LNCaP clone FGC (cell line): ENCODE data around the gene SORCS2.

Experiments
- DNase-seq: peaks from one replicate; pipeline ENCODE4 v3.0.0-alpha.2; 2011; ENCODE audit warnings: low read depth
- H3K4me3 ChIP-seq: 2 replicates; pipeline ENCODE4 v1.5.1; 2011; ENCODE audit warnings: mild to moderate bottlenecking, low read depth, low read length, control low read depth
- CTCF ChIP-seq: IDR thresholded peaks from 2 replicates; pipeline ENCODE4 v1.5.1; 2012; ENCODE audit warnings: mild to moderate bottlenecking; ENCODE audit not compliant: control insufficient read depth, insufficient read depth; ENCODE audit errors: extremely low read depth

The SORCS2 gene

DNA sequence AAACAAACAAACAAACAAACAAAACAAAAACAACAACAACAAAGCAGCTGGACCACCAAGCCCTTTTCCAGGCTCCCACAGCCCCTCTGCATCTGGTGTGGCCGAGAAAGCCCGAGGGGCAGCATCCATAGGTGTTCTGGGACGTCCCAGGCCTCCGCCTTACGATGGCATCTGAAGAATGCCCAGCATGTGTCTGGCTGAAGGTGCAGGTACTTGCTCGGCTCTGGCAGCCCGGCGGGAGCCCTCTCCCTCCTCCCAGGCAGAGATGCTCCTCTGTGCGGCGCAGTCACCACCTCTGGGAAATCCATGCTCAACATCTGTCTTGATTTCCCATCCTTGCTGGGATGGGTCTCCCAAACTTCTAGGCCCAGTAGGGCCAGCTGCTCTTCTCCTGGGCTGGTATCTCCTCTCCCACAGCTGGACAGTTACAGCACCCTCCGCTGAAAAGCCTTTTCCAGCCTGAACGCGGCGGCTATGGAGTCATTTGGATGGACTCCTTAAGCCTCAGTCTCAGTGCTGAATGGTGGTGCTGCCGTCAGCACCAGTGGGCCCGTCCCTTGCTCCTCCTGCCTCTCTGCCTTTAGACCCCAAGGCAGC is 238.1 kb downstream of the SORCS2 start:
- TF ChIP-seq CTCF = no peak
- no peak for DNase-seq
- H3K4me3 ChIP-seq = no peak overlapping the region

DNA sequence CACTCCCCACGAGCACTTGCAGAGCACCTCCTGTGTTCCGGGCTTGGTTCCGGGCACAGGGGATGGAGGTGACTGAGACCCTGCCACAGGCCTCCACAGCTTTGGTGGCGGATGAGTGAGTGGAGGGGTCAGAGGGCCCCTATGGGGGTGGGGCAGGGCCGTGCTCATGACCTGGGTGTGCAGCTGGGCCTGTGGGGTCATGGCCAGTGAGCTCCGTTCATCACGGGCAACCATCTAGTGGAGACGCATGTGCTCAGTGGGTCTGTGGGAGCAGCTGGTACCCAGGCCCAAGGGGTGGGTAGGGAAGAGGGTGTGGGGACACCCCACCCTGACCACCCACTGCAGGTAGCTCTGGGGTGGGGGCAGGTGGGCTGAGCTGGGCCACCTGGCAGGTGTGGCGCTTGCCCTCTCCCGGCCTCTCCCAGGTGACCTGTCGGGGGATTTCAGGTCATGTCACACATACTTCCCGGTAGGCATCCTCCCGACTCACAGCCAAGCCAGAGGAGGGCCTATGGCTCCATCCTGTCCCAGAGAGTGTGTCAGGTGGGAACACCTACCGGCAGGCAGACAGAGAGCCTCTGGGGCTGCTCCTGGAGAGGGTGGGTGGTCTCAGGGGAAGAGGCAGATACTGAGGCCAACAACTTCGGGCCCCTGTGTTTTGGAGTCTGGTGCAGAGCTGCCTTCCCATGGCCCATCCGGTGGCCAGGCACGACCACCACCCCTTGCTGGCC is 238.8 kb downstream of the SORCS2 start:
- no peak for DNase-seq
- no peak for TF ChIP-seq CTCF
- H3K4me3 ChIP-seq = no peak overlapping the region

GRCh38 chr4:7431696-7432530 is 239.6 kb downstream of the SORCS2 start:
- TF ChIP-seq CTCF = no peak
- DNase-seq = no peak
- H3K4me3 ChIP-seq = no peak overlapping the region

DNA sequence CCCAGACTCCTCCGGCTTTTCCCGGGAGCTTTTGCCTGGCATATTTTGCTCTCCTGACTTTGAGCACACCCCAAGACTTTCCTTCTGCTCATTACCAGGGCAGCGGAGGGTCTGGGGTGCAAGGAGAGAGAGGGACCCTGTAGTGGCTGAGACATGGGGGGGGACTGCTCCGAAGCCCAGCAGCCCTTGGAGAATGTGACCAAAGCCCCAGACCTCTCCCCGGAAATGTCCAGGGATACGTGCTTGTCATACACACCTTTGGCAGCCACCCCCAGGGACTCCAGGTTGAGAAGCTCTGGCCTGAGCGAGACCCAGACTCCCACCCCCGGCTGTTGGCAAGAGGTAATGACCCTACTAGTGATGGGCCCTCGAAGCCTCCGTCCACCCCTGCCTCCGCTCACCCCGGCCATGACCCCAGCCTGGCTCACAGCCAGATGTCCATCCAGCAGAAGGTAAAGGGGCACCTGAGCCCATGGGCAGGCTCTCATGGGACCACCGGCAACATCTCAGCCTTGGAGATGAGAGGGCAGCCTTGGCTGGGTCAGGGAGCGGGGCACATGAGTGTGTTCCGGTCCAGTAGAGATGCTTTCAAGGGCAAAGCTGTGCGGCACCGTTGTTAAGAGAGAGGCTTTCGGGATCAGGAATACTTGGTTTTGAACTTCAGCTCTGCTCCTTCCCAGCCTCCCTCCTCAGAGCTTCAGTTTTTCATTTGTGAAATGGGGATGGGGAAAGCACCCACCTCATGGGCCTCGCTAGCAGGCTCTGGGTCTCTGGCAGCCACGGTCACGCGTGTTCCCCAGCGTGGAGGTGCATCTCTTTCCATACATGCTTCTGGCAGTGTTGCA is 240.4 kb downstream of the SORCS2 start:
- no peak for DNase-seq
- TF ChIP-seq CTCF = no peak
- H3K4me3 ChIP-seq = no peak overlapping the region

DNA sequence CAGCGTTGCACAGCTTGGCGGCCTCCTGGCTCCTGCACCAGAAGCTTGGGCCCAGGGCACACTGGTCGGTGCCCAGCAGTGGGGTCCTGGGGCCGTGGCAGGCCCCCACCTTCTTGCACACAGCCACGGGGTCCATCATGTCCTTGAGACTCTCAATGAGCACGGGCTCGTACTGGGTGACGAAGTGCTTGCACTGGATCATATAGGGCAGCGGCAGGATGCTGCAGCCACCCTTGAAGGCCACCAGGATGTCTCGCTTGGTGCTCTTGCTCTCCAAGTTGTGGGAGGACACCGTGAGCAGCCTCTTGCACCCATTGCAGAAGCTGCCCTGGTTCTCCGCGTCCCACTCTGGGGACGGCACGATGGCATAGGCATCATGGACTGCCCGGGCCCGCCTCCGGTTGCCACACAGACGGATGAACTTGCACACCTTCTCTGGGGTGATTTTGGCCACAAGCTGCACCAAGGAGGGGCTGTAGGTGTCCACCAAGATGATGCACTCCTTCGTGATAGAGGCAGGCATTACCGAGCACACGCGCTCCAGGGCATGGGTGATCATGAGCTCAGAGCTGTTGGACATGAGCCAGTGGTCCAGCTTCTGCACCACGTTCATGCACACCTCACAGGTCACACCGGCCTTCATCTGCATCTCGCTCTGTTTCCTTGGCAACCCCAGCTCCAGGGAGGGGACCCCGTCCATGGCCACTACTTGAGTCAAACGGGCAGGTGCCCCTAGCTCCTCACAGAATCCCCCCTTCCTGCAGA is 241.2 kb downstream of the SORCS2 start:
- H3K4me3 ChIP-seq = no peak overlapping the region
- DNase-seq = no peak
- no peak for TF ChIP-seq CTCF
